Measurements from ENCODE around the gene B4GALNT3. TPM values are rescaled to one million over a fixed set of nuclear protein-coding genes. Genes with fewer than 3 reads are reported as not detected.

Gene B4GALNT3
- total RNA-seq, 1 experiment from 2014 or later, result 77.9 TPM

DNA sequence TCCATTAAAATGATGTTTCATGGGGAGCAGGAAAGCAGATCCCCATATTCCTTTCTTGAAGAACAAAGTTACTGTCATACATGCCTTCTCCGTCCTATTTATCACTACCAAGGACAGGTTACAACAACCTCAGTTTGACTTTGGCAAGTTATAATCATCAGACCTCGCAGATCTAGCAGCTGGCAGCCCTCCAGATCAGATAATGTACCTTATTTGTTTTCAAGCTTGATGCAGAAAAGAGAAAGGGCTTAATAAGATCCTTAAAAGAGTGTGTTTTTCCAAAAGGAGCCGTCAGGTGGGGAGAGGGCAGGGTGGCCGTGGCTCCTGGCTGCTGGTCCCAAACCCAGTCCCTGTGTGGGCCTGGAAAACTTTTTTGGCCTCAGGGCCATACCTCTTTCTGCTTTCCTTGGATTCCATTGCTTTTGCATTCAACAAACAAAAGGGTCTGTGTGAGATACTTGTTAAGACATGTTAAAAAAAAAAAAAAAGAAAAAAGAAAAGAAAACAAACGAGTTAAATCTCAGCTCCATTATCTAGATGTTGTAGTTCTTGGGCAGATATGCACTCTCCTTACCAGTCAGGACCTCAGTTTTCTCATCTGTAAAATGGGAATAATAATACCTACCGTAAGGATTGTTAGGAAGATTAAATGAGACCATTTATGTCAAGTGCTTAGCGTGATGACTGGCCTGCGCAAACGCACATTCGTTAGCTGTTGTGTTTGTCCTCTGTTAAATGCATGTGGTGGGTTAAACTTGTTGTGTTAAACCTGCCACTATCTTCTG, 64.6 kb downstream of the B4GALNT3 start:
- TF ChIP-seq, protein P1, sequence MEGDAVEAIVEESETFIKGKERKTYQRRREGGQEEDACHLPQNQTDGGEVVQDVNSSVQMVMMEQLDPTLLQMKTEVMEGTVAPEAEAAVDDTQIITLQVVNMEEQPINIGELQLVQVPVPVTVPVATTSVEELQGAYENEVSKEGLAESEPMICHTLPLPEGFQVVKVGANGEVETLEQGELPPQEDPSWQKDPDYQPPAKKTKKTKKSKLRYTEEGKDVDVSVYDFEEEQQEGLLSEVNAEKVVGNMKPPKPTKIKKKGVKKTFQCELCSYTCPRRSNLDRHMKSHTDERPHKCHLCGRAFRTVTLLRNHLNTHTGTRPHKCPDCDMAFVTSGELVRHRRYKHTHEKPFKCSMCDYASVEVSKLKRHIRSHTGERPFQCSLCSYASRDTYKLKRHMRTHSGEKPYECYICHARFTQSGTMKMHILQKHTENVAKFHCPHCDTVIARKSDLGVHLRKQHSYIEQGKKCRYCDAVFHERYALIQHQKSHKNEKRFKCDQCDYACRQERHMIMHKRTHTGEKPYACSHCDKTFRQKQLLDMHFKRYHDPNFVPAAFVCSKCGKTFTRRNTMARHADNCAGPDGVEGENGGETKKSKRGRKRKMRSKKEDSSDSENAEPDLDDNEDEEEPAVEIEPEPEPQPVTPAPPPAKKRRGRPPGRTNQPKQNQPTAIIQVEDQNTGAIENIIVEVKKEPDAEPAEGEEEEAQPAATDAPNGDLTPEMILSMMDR (IDR thresholded peaks at IDR 0.05; ENCODE audit: insufficient read depth in 1 of 2, low read depth in 1 of 2, low read length in 1 of 2, severe bottlenecking in 1 of 2, unreplicated experiment in 1 of 2), result no peak
- Mint-ChIP-seq H3K4me1 (ENCODE audit: low read depth, unreplicated experiment) (peaks cover 36% of the 10 kb centered on the region), H3K9me3 (ENCODE audit: unreplicated experiment) (peaks cover 7% of the 10 kb centered on the region), H3K27me3 (ENCODE audit: insufficient read depth, unreplicated experiment) (no peaks in the 10 kb centered on the region), H3K27ac (ENCODE audit: unreplicated experiment) (no peak overlapping the region), H3K4me3 (ENCODE audit: unreplicated experiment) (no peak overlapping the region), H3K36me3 (ENCODE audit: insufficient read depth, unreplicated experiment) (peaks cover 37% of the 10 kb centered on the region)
- CTCF ChIA-PET, result no interaction called here
- BruUV-seq (replicated peaks), result no TSS peak
- intact Hi-C loops (cut with micrococcal nuclease; ENCODE audit: unreplicated experiment), result no loop called here
- Histone ChIP-seq H3K9me3 (peaks cover 5% of the 10 kb centered on the region), H3K4me1 (peaks cover 20% of the 10 kb centered on the region), H3K36me3 (ENCODE audit: control insufficient read depth, insufficient read depth, low read length) (peaks cover 1% of the 10 kb centered on the region; the same call in 1 of the 2 replicates), H3K27me3 (replicated peaks; ENCODE audit: control insufficient read depth, insufficient read depth, low read length) (no peaks in the 10 kb centered on the region), H3K4me3 (ENCODE audit: low read depth, low read length) (no peak overlapping the region)
- no peak for DNase-seq
- POLR2A ChIA-PET, result no interaction called here

DNA sequence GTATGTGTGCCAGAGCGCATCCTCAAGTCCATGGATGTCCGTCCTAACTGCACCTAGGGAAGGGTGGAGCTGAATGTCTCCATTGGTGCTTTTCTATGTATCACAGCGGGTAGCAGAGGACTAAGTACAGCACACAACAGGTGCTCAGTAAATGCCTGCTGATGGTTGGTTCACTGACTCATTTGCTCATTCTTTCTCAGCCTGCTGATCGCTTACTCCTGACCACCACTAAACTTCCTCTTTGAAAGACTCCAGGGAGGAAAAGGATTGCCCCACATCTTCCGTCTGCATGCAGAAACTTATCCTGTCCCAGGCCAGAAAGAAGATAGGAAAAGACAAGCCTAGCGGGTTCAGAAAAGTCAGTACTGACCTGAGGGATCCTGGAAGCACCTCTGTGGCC, 66.3 kb downstream of the B4GALNT3 start:
- intact Hi-C loops (cut with micrococcal nuclease; ENCODE audit: unreplicated experiment), result no loop called here
- Mint-ChIP-seq H3K4me1 (ENCODE audit: low read depth, unreplicated experiment) (peaks cover 25% of the 10 kb centered on the region), H3K9me3 (ENCODE audit: unreplicated experiment) (peaks cover 19% of the 10 kb centered on the region), H3K36me3 (ENCODE audit: insufficient read depth, unreplicated experiment) (peaks cover 36% of the 10 kb centered on the region), H3K27ac (ENCODE audit: unreplicated experiment) (no peak overlapping the region), H3K27me3 (ENCODE audit: insufficient read depth, unreplicated experiment) (no peaks in the 10 kb centered on the region), H3K4me3 (ENCODE audit: unreplicated experiment) (no peak overlapping the region)
- Histone ChIP-seq H3K27me3 (replicated peaks; ENCODE audit: control insufficient read depth, insufficient read depth, low read length) (no peaks in the 10 kb centered on the region), H3K36me3 (ENCODE audit: control insufficient read depth, insufficient read depth, low read length) (peaks cover 1% of the 10 kb centered on the region; the same call in 1 of the 2 replicates), H3K9me3 (peaks cover 6% of the 10 kb centered on the region), H3K4me3 (ENCODE audit: low read depth, low read length) (no peak overlapping the region), H3K4me1 (peaks cover 4% of the 10 kb centered on the region)
- BruUV-seq (replicated peaks), result no TSS peak
- CTCF ChIA-PET, result no interaction called here
- TF ChIP-seq, protein P1 (IDR thresholded peaks at IDR 0.05; ENCODE audit: insufficient read depth in 1 of 2, low read depth in 1 of 2, low read length in 1 of 2, severe bottlenecking in 1 of 2, unreplicated experiment in 1 of 2), result no peak
- DNase-seq, result no peak
- POLR2A ChIA-PET, result no interaction called here

DNA sequence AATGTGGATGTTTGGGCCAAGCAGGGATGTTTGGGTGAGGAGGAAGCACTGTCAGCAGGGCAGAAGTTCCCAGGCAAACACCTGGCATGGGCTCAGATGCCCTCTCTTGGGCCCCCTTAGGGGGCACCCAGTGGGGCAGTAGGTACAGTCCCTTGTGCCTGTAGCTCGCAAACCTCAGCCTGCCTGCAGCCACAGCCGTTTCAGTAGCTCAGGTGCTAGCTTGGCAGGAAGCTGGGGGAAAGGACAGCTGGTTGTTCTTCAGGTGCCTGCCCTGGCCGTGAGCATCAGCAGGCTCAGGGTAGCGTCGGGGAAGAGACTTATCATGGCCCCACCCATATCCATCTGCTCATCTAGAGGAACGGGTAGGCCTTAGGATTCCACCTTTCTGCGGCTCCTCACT, 67.5 kb downstream of the B4GALNT3 start:
- TF ChIP-seq, protein P1 (IDR thresholded peaks at IDR 0.05; ENCODE audit: insufficient read depth in 1 of 2, low read depth in 1 of 2, low read length in 1 of 2, severe bottlenecking in 1 of 2, unreplicated experiment in 1 of 2), result no peak
- intact Hi-C loops (cut with micrococcal nuclease; ENCODE audit: unreplicated experiment), result no loop called here
- DNase-seq, result no peak
- Mint-ChIP-seq H3K9me3 (ENCODE audit: unreplicated experiment) (peaks cover 22% of the 10 kb centered on the region), H3K4me3 (ENCODE audit: unreplicated experiment) (no peak overlapping the region), H3K27me3 (ENCODE audit: insufficient read depth, unreplicated experiment) (no peaks in the 10 kb centered on the region), H3K36me3 (ENCODE audit: insufficient read depth, unreplicated experiment) (peaks cover 33% of the 10 kb centered on the region), H3K4me1 (ENCODE audit: low read depth, unreplicated experiment) (peaks cover 19% of the 10 kb centered on the region), H3K27ac (ENCODE audit: unreplicated experiment) (no peak overlapping the region)
- H3K4me3 ChIP-seq (ENCODE audit: low read depth, low read length), result no peak overlapping the region
- peaks cover 6% of the 10 kb centered on the region for H3K4me1 ChIP-seq
- ChIA-PET POLR2A (no interaction called here), CTCF (interaction anchor here (0.5 to 0.9 kb wide), 2 partner anchors 20 to 48 kb away, joined by 3 read pairs; no protein-coding TSS in a partner anchor)
- peaks cover 1% of the 10 kb centered on the region; the same call in 1 of the 2 replicates for H3K36me3 ChIP-seq (ENCODE audit: control insufficient read depth, insufficient read depth, low read length)
- H3K27me3 ChIP-seq (replicated peaks; ENCODE audit: control insufficient read depth, insufficient read depth, low read length), result no peaks in the 10 kb centered on the region
- no TSS peak for BruUV-seq (replicated peaks)
- peaks cover 6% of the 10 kb centered on the region for H3K9me3 ChIP-seq
